HepG2 (cell line): ENCODE measurements around the gene TMEM232. TPM values are rescaled to one million over a fixed set of nuclear protein-coding genes. Genes with fewer than 3 reads are reported as not detected.

Experiments
- ATAC-seq: fragments of 200-7000 bp; cut with Tn5 transposase; 3 replicates; pipeline ENCODE4 v1.9.1; 2020; ENCODE audit warnings: mild to moderate bottlenecking, moderate library complexity
- BruUV-seq: library from RNA; stranded (reverse); fragments of 400-500 nt; replicated peaks from 2 replicates; lab custom pipeline; 2021; lab: Mats Ljungman, UMichigan
- CTCF ChIA-PET: fragments of 300-600 bp; formaldehyde crosslinking; extraction: SDS; loops from one replicate; lab custom pipeline; 2021; ENCODE audit warnings: low total read pairs, inconsistent platforms, low intra/inter-chr PET ratio; lab: Yijun Ruan, JAX
- POLR2A ChIA-PET: fragments of 350-600 bp; sonication (Branson Sonifier 250); formaldehyde crosslinking; loops from one replicate; lab custom pipeline; 2020; ENCODE audit warnings: antibody characterized with exemption, inconsistent platforms; lab: Yijun Ruan, JAX
- DNase-seq: peaks from one replicate; pipeline ENCODE4 v3.0.0-alpha.2; 2015; ENCODE audit warnings: low spot score
- FAIRE-seq: peaks from 3 replicates; lab custom pipeline; 2011; peaks lifted over from hg19 to GRCh38; lab: Jason Lieb, UNC
- H2AFZ ChIP-seq: one replicate; pipeline ENCODE4 v1.6.1; 2011; ENCODE audit warnings: low read length, inconsistent platforms
- H3K27ac ChIP-seq: fragments of 300-600 bp; 3 replicates; pipeline ENCODE4 v1.8.0; 2011; ENCODE audit warnings: mixed run types, mild to moderate bottlenecking, mixed read lengths, low read length, inconsistent platforms; ENCODE audit not compliant: insufficient read depth; ENCODE audit errors: extremely low read length
- H3K27me3 ChIP-seq, 2 experiments: fragments of 200-600 bp in 1 of 2; 2 replicates in 1 of 2; 3 replicates in 1 of 2; pipeline versions ENCODE4 v1.6.0 to v1.8.0; 2011; ENCODE audit warnings: low read length in 2 of 2, mild to moderate bottlenecking in 2 of 2, moderate library complexity in 2 of 2, inconsistent platforms in 1 of 2; ENCODE audit not compliant: insufficient read depth in 2 of 2, control insufficient read depth in 1 of 2
- H3K36me3 ChIP-seq, 2 experiments: fragments of 200-600 bp in 1 of 2; replicated peaks in 1 of 2; 2 replicates in 1 of 2; 3 replicates in 1 of 2; pipeline versions ENCODE4 v1.5.1 to v1.8.0; 2011; ENCODE audit warnings: low read length in 2 of 2, inconsistent platforms in 1 of 2; ENCODE audit not compliant: insufficient read depth in 2 of 2, control insufficient read depth in 1 of 2
- H3K4me1 ChIP-seq: 2 replicates; pipeline ENCODE4 v1.5.1; 2012; ENCODE audit warnings: low read length, inconsistent platforms; ENCODE audit not compliant: insufficient read depth
- H3K4me2 ChIP-seq: 2 replicates; pipeline ENCODE4 v1.6.0; 2011; ENCODE audit warnings: low read depth, low read length, inconsistent platforms
- H3K4me3 ChIP-seq, 3 experiments: fragments of 200-600 bp in 1 of 3; sonication (generic), shearing (Covaris generic) in 1 of 3; replicated peaks in 1 of 3; 2 replicates each; pipeline ENCODE4 v1.5.1; 2011 to 2016; ENCODE audit warnings: low read length in 3 of 3, inconsistent platforms in 2 of 3, low read depth in 2 of 3, mild to moderate bottlenecking in 2 of 3, control low read depth in 1 of 3, mixed read lengths in 1 of 3; ENCODE audit not compliant: insufficient read depth in 1 of 3
- H3K79me2 ChIP-seq: one replicate; pipeline ENCODE4 v1.6.1; 2011; ENCODE audit warnings: low read length, inconsistent platforms; ENCODE audit not compliant: insufficient read depth
- H3K9ac ChIP-seq: 2 replicates; pipeline ENCODE4 v1.6.0; 2011; ENCODE audit warnings: mild to moderate bottlenecking, low read depth, low read length, inconsistent platforms; ENCODE audit not compliant: insufficient read depth
- H3K9me3 ChIP-seq: 2 replicates; pipeline ENCODE4 v1.5.1; 2012; ENCODE audit warnings: mild to moderate bottlenecking, low read length
- H4K20me1 ChIP-seq: 2 replicates; pipeline ENCODE4 v1.6.0; 2011; ENCODE audit warnings: inconsistent platforms, mild to moderate bottlenecking, low read length, moderate library complexity; ENCODE audit not compliant: insufficient read depth
- BCL3 ChIP-seq: sonication (generic); formaldehyde crosslinking; IDR thresholded peaks from 2 replicates; pipeline ENCODE4 v1.5.1; 2020; ENCODE audit warnings: mild to moderate bottlenecking, missing genetic modification reagents, moderate library complexity
- CCAR2 ChIP-seq: fragments of 200-400 bp; formaldehyde crosslinking; optimal IDR thresholded peaks from 2 replicates; pipeline ENCODE3; 2018; ENCODE audit warnings: low read depth, mild to moderate bottlenecking, low read length, moderate library complexity
- IKZF4 ChIP-seq: sonication (generic); formaldehyde crosslinking; IDR thresholded peaks from 2 replicates; pipeline ENCODE4 v1.5.1; 2020; ENCODE audit warnings: borderline replicate concordance, mild to moderate bottlenecking, low read depth, missing genetic modification reagents; ENCODE audit errors: not compliant biosample characterization
- MIER2 ChIP-seq: IDR thresholded peaks from 2 replicates; pipeline ENCODE4 v1.6.1; 2016; ENCODE audit warnings: missing biosample characterization, missing genetic modification reagents
- RERE ChIP-seq: IDR thresholded peaks from 2 replicates; pipeline ENCODE4 v1.6.1; 2016; ENCODE audit warnings: low read depth, missing genetic modification reagents, missing compliant biosample characterization
- STAT5B ChIP-seq: sonication (generic); formaldehyde crosslinking; IDR thresholded peaks from 2 replicates; pipeline ENCODE4 v1.4.0; 2020; ENCODE audit warnings: missing genetic modification reagents
- YEATS2 ChIP-seq: sonication (generic); formaldehyde crosslinking; IDR thresholded peaks from 2 replicates; pipeline ENCODE4 v1.4.0; 2020; ENCODE audit warnings: missing genetic modification reagents, borderline replicate concordance
- YEATS4 ChIP-seq: sonication (generic); formaldehyde crosslinking; IDR thresholded peaks from 2 replicates; pipeline ENCODE4 v1.4.0; 2020; ENCODE audit warnings: missing genetic modification reagents, borderline replicate concordance
- ZBTB42 ChIP-seq: sonication (generic); formaldehyde crosslinking; IDR thresholded peaks from 2 replicates; pipeline ENCODE4 v1.5.0; 2020; ENCODE audit warnings: mild to moderate bottlenecking, missing genetic modification reagents
- ZNF253 ChIP-seq: sonication (generic); formaldehyde crosslinking; IDR thresholded peaks from 2 replicates; pipeline ENCODE4 v1.8.0; 2022; ENCODE audit warnings: mild to moderate bottlenecking, missing genetic modification reagents, borderline replicate concordance
- ZNF296 ChIP-seq: sonication (generic); formaldehyde crosslinking; conservative IDR thresholded peaks from 2 replicates; pipeline ENCODE4 v1.5.0; 2020; ENCODE audit warnings: mild to moderate bottlenecking, missing genetic modification reagents
- WGBS: methylation state at CpG from one replicate; pipeline ENCODE4 v1.1.6; 2017; ENCODE audit warnings: low lambda C conversion rate; 5-methylcytosine and 5-hydroxymethylcytosine counted together
- in situ Hi-C: cut with HindIII; loops from 2 replicates; pipeline ENCODE4 v1.10.0; 2017; ENCODE audit warnings: low pct_unique_long_range_greater_than_20kb; ENCODE audit not compliant: extremely low pct_ligation_motif_present
- intact Hi-C: fragments of 100-400 bp; cut with micrococcal nuclease; formaldehyde crosslinking; loops from one replicate; pipeline ENCODE4 v1.10.0; 2022; ENCODE audit not compliant: unreplicated experiment
- polyA plus RNA-seq, 8 experiments: library from polyadenylated mRNA; depleted of rRNA in 3 of 8; stranded (reverse) in 7 of 8; unstranded in 1 of 8; fragments of >200 nt; fragmentation: Illumina TruSeq in 4 of 8; extraction: Trizol in 4 of 8; gene quantifications; 2 replicates each; pipeline versions ENCODE4 v1.2.1 to v1.2.3, GENCODE V29; 2011 to 2016; ENCODE audit warnings: low read depth in 4 of 8, missing spikeins in 1 of 8, mixed read lengths in 1 of 8; ENCODE audit not compliant: insufficient read depth in 1 of 8
- total RNA-seq, 5 experiments: library from RNA; depleted of rRNA; stranded (reverse); fragments of >200 nt; fragmentation: Illumina TruSeq; extraction: Trizol; gene quantifications; 2 replicates each; pipeline ENCODE4 v1.2.3, GENCODE V29; 2016; ENCODE audit warnings: low read depth in 1 of 5

Gene TMEM232
- total and polyA plus RNA-seq, 2 of the 13 experiments (the other 11 are each of a cell fraction or from before 2014, with no cell fraction given): 0.29 to 0.71 TPM

GRCh38 chr5:110510146-110510545 lies 216.3 kb downstream of the TMEM232 start (continued):
- no peak for TF ChIP-seq ZNF253 (CRISPR knock-in tag)
- TF ChIP-seq MIER2 (CRISPR knock-in tag): no peak
- TF ChIP-seq YEATS4 (CRISPR knock-in tag): no peak
- no peak for TF ChIP-seq BCL3
- no peak for TF ChIP-seq ZBTB42 (CRISPR knock-in tag)

GRCh38 chr5:110507972-110508371 lies 218.5 kb downstream of the TMEM232 start:
- Histone ChIP-seq H3K4me3 (no peak overlapping the region), H4K20me1 (no peaks in the 10 kb centered on the region), H3K4me2 (no peak overlapping the region), H3K79me2 (no peaks in the 10 kb centered on the region), H3K27me3 (no peaks in the 10 kb centered on the region), H2AFZ (no peak overlapping the region), H3K36me3 (no peaks in the 10 kb centered on the region), H3K9me3 (no peaks in the 10 kb centered on the region), H3K9ac (no peak overlapping the region), H3K4me1 (no peaks in the 10 kb centered on the region), H3K27ac (no peak overlapping the region)
- in situ Hi-C loops: no loop called here
- intact Hi-C loops: no loop called here
- BruUV-seq: no TSS peak
- POLR2A ChIA-PET: no interaction called here
- DNase-seq (no peak), ATAC-seq (no peak), FAIRE-seq (no peak)
- WGBS: 5% methylated on average over 2 of the region's 2 CpGs
- CTCF ChIA-PET: no interaction called here
- TF ChIP-seq ZNF296 (CRISPR knock-in tag): no peak
- no peak for TF ChIP-seq IKZF4 (CRISPR knock-in tag)
- TF ChIP-seq YEATS2: no peak
- no peak for TF ChIP-seq RERE (CRISPR knock-in tag)
- TF ChIP-seq STAT5B (CRISPR knock-in tag): no peak
- TF ChIP-seq CCAR2: no peak
